ENCODE results near the gene POMC. TPM values are rescaled to one million over a fixed set of nuclear protein-coding genes. Genes with fewer than 3 reads are reported as not detected.

Gene POMC
- total and polyA plus RNA-seq, 2 of the 4 experiments (the other 2 are of a cell fraction) = 0.17 TPM; not detected in 1

GRCh38 chr2:25129901-25130520, 38.4 kb downstream of the POMC start:
- TF ChIP-seq CHD1 (IDR thresholded peaks at IDR 0.05; ENCODE audit: low read depth, low read length) = no peak
- no peak for TF ChIP-seq MXI1 (IDR thresholded peaks at IDR 0.05; ENCODE audit: borderline replicate concordance, low read depth, low read length)
- no peak for TF ChIP-seq SMC3 (IDR thresholded peaks at IDR 0.05; ENCODE audit: low read depth, low read length)
- TF ChIP-seq POLR2A (IDR thresholded peaks at IDR 0.05; ENCODE audit: low read depth, low read length) = no peak
- no peak for TF ChIP-seq MAFK (IDR thresholded peaks at IDR 0.05; ENCODE audit: low read depth, low read length)
- TF ChIP-seq BHLHE40 (IDR thresholded peaks at IDR 0.05; ENCODE audit: low read depth, low read length) = no peak
- TF ChIP-seq FOS (IDR thresholded peaks at IDR 0.05; ENCODE audit: low read depth, low read length) = no peak
- no peak for TF ChIP-seq NFE2L2 (IDR thresholded peaks at IDR 0.05; ENCODE audit: low read depth, low read length)
- TF ChIP-seq CTCF (conservative IDR thresholded peaks at IDR 0.05; ENCODE audit: low read depth, low read length) = no peak
- TF ChIP-seq RCOR1 (IDR thresholded peaks at IDR 0.05; ENCODE audit: insufficient replicate concordance, low read length) = no peak
- TF ChIP-seq MAZ (IDR thresholded peaks at IDR 0.05; ENCODE audit: borderline replicate concordance, low read depth, low read length) = no peak
- no TSS peak for BruUV-seq (replicated peaks)
- Histone ChIP-seq H4K20me1 (ENCODE audit: insufficient read depth, low read length) (no peaks in the 10 kb centered on the region), H2AK5ac (ENCODE audit: low read depth, low read length) (no peak overlapping the region), H3K18ac (ENCODE audit: low read depth, low read length) (no peak overlapping the region), H2BK15ac (ENCODE audit: low read depth, low read length) (no peak overlapping the region), H4K5ac (ENCODE audit: low read depth, low read length) (no peak overlapping the region), H3K4me3 (ENCODE audit: insufficient read depth, low read depth, low read length) (no peak overlapping the region), H3K9me3 (ENCODE audit: control insufficient read depth, insufficient read depth, low read length) (no peaks in the 10 kb centered on the region), H3K4me1 (ENCODE audit: control insufficient read depth, insufficient read depth, low read length) (peaks cover 1% of the 10 kb centered on the region; the same call in 1 of the 2 replicates), H3K4ac (ENCODE audit: low read depth, low read length) (no peak overlapping the region), H3K9me1 (ENCODE audit: insufficient read depth, low read length) (no peaks in the 10 kb centered on the region), H2AK9ac (replicated peaks; ENCODE audit: low read depth, low read length, poor library complexity) (no peak overlapping the region), H3K56ac (ENCODE audit: extremely low read depth, insufficient read depth, low read length) (no peak overlapping the region), H3K27ac (ENCODE audit: insufficient read depth, low read length) (no peak overlapping the region), H2BK20ac (ENCODE audit: low read depth, low read length) (no peak overlapping the region), H2BK120ac (ENCODE audit: low read depth, low read length) (no peak overlapping the region), H3K14ac (replicated peaks; ENCODE audit: low read depth, low read length) (no peak overlapping the region), H2BK5ac (ENCODE audit: low read depth, low read length, poor library complexity, severe bottlenecking) (no peak overlapping the region), H3K4me2 (ENCODE audit: low read depth, low read length) (no peak overlapping the region), H3K36me3 (ENCODE audit: control insufficient read depth, insufficient read depth, low read length) (no peaks in the 10 kb centered on the region), H3K23ac (ENCODE audit: low read depth, low read length) (no peak overlapping the region), H3K27me3 (ENCODE audit: control insufficient read depth, insufficient read depth, low read length) (peaks cover 5% of the 10 kb centered on the region), H4K8ac (ENCODE audit: low read depth in 2 of 2, low read length in 2 of 2) (no peak overlapping the region), H3K9ac (ENCODE audit: low read depth, low read length) (no peak overlapping the region), H3K79me1 (ENCODE audit: low read depth in 1 of 2, low read length in 2 of 2) (no peaks in the 10 kb centered on the region), H2AFZ (replicated peaks; ENCODE audit: low read length, poor library complexity) (no peak overlapping the region), H4K91ac (ENCODE audit: insufficient read depth, low read depth, low read length) (no peak overlapping the region)
- no peak for ATAC-seq (ENCODE audit: low read depth)
- in situ Hi-C loops (cut with MboI; ENCODE audit: low sequenced_read_pairs) (loop anchor here (5.0 to 25.0 kb wide), 3 partner anchors 148 to 718 kb away; no protein-coding TSS in a partner anchor), intact Hi-C loops (cut with micrococcal nuclease) (loop anchor here (1.0 to 10.0 kb wide), 5 partner anchors 67 to 720 kb away; partner anchors contain the start of gene EFR3B), dilution Hi-C loops (cut with HindIII; ENCODE audit: low sequenced_read_pairs, unreplicated experiment) (no loop called here)
- POLR2A ChIA-PET (ENCODE audit: unreplicated experiment) = no interaction called here
- 81% methylated on average over 3 of the region's 15 CpGs; no CpG with 5 or more reads in 1 of the 2 experiments for WGBS, 2 experiments (ENCODE audit: extremely low coverage in 2 of 2, insufficient read length in 1 of 2)
- DNase-seq = no peak
- CTCF ChIA-PET = interaction anchor here (0.8 to 3.9 kb wide), 5 partner anchors 9 to 720 kb away, joined by 3 to 22 read pairs (median 4); no protein-coding TSS in a partner anchor
